Measurements from ENCODE around the gene KCNK15. TPM values are rescaled to one million over a fixed set of nuclear protein-coding genes. Genes with fewer than 3 reads are reported as not detected.
"Not testable (repeated sequence)": the region's sequence is repeated elsewhere in the genome, so short reads cannot be mapped to it uniquely, and the experiment has no call there.

Gene KCNK15
- total RNA-seq (2014; rRNA removed; shearing (Covaris generic)): not detected in 2 replicates

DNA sequence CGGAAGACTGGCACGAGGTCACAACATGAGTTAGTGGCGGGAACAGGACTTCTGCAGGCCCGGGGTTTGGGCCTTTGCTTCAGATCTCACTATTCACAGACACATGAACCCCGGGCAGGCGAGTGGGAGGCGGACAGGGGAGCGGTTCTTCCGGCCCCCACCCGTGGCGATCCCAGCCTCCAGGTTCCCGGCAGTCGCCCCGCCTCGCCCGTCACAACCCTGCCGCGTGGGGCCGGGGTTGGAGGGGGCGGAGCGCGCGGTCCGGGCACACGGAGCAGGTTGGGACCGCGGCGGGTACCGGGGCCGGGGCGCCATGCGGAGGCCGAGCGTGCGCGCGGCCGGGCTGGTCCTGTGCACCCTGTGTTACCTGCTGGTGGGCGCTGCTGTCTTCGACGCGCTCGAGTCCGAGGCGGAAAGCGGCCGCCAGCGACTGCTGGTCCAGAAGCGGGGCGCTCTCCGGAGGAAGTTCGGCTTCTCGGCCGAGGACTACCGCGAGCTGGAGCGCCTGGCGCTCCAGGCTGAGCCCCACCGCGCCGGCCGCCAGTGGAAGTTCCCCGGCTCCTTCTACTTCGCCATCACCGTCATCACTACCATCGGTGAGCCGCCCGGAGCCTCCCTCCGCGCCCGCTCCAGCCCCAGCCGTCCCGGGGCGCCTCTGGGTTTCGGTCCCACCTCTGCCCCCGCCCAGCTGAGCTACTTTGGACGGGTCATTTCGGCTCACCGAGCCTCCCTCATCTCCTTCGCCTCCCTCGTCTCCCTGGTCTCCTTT lies at the start of gene KCNK15:
Gene KCNK15, plus strand, starts transcription at position 268 of the 769 bp plus-strand sequence. Its CDS starts 46 bp downstream, at position 314.
- no peak for DNase-seq (ENCODE audit: low spot score)

DNA sequence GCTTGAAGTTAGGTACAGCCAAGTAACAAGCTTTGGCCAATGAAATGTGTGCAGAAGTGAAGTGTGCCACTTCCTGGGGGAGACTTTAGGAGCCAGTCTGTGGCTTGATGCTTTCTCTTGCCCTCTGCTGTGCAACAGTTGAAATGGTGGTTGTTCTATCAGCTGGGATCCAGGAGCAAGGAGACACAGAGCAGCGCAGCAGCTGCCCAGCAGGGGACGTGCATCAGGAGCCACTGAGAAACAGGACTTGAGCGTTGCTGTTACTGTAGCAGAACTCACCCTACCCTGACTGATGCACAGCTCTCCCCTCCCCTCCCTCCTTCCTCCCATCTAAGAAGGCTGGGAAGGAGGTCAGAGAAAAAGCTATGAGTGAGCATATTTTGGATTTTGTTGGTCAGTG lies 49.4 kb upstream of the KCNK15 start:
- DNase-seq (ENCODE audit: low spot score): peak; percentile 25

DNA sequence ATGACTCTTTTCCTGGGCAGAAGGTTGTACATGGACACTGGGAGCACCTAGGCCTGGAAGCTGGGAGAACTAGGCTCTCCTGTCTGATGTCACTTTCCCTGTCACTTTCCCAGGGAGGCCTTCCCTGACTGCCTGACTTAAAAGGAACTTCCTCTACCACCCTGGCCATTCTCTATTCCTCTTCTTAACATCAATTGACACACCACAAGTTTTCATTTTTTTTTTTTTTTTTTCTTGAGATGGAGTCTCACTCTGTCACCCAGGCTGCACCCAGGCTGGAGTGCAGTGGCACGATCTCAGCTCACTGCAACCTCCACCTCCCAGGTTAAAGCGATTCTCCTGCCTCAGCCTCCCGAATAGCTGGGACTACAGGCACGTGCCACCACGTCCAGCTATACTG lies 48.6 kb upstream of the KCNK15 start:
- not testable (repeated sequence) for DNase-seq (ENCODE audit: low spot score)

DNA sequence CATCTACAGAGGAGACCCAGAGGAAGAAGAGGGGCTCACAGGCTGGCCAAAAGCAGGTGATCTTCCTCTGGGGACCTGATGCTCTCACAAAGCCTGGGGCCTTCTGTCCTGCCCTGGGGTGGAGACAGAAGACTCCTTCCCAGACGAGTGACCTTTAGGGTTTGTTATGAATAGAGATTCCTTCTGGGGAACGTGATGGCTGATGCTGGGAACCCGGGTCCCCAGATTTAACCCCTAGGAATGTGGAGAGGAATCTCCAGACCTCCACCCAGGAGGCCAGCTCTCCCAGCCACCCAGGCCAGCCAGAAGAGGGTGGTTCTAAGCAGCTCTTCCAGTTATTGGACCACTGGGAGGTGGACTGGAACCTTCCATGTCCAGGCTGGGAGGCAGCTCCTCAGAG lies 47.3 kb upstream of the KCNK15 start:
- DNase-seq (ENCODE audit: low spot score): no peak

DNA sequence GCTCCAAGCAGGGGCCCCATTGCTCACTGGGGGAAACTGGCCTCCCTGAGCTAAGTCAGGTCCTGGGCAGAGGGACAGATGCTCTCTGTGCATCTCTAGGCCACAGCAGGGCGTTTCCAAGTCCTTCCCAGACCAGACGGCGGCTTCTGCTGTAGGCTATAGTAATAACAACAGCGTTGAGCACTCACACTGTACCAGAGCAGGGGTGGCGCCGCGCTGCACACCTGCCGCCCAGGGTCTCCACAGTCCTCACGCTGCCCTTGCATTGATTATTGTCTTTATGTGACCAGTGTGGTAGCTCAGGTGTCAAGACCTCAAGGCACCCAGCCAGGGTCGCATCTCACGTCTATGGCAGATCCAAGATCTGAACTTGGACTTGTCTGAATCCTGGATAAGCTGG lies 45.4 kb upstream of the KCNK15 start:
- DNase-seq (ENCODE audit: low spot score): no peak

DNA sequence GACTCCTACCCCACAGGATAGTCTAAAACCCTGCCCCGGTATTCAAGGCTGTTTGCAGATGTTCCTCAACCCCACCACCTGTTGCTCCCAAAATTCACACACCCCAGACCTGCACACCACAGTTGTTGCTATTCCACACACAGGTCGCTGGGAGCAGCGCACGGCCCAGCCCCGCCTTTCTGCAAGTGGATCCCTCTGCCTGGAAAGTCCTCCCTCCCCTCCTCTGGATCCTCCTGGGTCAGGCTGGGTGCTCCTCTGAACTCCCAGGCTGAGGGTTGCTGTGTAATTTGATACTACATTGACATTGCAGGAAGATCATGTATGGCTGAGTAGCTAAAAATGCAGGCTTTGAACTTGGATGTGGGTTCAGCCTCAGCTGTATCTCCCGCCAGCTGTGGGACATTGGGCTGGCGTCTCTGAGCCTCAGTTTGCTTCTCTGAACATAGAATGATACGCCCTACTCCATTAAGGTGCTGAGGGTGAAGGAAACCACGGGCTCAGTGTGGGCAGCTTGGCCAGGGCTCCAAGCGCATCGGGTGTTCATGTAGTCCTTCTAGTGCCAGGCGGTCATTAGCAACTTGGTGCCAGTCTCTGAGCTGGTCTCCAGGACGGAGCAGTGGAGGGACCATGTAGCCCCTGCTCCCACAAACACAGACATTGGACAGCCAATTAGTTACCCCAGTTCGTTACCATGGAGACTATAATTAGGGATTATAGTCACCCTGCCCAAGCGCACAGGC lies 44.4 kb upstream of the KCNK15 start:
- DNase-seq (ENCODE audit: low spot score): no peak

DNA sequence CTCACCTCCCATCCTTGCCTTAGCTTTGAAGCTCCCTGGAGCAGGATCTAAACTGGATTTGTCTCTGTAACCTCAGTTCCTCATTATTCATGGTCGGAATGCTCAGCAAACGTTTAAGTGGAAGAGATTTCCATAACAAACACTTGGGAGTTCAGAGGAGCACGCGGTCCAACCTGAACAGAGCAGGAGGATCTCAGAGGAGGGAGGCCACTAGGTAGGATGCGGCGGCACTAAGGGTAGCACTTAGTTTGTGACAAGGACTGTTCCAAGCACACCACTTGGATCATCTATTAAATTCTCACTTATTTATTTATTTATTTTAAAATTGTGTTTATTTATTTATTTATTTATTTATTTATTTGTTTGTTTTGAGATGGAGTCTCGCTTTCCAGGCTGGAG lies 43.8 kb upstream of the KCNK15 start:
- no peak for DNase-seq (ENCODE audit: low spot score)

DNA sequence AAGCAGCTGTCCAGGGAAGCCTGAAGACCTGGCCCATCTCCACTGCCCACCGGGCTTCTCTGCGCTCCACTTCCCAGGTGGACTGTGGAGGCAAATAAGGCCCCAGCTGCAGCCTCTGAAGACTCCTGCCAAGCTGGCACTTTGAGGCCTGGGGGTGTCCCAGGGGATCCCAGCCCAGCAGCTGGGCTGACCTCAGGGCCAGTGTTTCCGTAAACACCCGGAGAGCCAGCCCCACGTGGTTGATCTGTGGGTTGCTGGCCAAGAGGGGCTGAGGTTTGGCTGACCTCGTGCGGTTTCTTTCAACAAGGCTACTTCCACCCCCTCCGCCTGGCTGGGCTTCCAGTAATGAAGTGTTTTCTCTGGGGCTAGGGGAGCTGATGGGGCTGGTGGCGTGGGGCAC lies 42.9 kb upstream of the KCNK15 start:
- DNase-seq (ENCODE audit: low spot score): no peak

DNA sequence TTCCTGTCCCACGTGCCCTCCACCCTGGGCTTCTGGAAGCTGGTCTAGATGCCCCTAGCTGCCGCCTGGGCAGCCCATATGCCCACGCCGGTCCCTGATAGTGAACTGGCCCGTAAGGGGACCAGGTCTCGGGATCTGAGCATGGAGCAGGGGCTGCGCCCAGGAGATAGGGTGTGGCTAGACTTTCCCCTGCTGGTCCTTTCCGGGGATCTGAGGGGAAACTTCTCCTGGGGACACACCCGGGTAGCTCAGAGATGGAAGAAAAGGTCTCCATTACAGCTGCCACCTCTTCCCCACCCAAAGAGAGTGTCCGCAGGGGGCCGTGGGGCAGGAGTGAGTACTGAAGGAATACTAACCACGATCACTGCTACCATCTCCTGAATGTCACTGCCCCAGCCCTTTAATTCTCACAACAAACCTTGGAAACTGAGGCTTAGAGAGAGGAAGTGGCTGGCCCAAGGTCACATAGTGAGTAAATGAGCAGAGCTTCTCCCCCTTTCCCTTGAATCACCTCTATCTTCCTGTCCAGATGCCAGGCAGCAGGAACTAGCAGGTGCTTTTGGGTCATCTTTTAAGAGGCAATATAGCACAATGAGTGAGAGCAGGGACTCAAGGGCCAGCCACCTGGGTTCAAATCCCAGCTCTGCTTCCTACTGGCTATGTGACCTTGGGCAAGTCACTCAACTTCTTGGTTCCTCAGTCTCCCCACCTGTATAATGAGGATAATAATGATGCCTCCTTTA lies 42.3 kb upstream of the KCNK15 start:
- no peak for DNase-seq (ENCODE audit: low spot score)

DNA sequence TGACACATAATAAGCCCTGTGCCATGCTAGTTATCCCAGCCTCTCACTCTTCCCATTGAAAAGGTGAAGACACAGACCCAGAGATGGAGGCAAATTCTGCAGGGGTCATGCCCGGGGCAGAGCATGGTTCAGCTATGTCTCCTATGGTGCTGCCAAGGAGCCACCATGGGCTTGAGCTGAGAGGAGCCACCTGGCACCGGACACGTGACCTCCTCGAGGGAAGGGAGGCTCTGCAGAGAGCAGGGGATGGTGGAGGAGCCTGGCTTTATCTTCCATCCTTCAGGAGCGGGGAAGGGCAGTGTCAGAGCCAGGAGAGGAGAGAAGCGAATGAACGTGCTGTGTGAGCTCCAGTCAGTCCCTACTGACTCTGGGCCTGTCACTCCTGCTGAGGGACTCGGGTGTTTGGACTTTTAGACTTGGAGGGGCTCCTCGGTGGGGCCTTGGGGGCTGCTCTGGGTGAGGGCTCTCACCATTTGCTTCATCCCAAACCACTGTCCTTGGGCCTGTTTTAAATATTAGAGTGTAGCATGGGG lies 41.6 kb upstream of the KCNK15 start:
- DNase-seq (ENCODE audit: low spot score): no peak

DNA sequence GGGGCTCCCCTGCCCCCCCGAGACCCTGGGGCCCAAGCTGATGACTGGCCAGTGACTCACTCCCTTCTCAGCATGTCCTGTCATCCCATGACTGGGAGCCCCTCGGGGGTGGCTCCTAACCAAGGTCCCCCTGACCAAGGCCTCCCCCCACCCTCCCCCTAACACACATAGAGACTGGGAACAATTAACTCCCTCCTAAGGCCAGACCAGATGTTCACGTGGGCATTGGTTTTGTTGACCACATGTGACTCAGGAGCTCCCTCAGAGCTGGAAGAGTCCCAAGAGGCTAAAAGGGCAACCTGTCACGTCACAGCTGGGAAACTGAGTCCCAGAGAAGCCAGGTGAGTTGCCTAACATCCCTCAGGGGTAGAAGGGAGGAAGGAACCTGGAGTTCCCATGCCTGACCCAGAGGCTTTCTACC lies 41.1 kb upstream of the KCNK15 start:
- no peak for DNase-seq (ENCODE audit: low spot score)

DNA sequence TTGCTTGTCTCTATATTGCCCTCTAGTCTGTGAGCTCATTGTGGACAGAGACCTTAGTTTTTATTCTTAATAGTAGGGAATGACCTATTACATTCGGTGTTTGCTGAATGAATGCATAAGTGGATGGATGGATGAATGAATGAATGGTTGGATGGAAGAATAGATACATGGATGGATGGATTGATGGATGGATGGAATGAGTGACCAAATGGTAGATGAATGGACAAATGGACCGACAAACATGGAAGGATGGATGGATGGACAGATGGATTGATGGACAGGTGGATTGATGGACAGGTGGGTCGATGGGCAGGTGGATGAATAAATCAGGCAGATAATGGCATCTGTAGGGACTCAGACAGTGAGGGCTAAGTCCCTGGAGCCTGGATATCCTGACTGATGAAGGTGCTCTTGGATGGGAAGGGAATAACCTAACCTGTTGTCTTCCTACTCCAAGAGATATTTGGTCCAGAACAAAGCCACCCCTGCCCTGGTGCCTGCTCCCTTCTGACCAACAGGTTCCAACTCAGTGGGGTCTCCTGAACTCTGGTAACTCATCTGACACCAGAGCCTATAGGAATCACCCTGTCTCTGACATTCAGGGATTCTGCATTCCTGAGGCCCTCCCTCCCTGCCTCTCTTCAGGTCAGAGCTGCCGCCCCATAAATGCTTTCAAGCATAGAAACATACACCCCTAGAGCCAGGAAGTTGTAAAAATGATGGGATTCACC lies 40.1 kb upstream of the KCNK15 start:
- DNase-seq (ENCODE audit: low spot score): no peak

DNA sequence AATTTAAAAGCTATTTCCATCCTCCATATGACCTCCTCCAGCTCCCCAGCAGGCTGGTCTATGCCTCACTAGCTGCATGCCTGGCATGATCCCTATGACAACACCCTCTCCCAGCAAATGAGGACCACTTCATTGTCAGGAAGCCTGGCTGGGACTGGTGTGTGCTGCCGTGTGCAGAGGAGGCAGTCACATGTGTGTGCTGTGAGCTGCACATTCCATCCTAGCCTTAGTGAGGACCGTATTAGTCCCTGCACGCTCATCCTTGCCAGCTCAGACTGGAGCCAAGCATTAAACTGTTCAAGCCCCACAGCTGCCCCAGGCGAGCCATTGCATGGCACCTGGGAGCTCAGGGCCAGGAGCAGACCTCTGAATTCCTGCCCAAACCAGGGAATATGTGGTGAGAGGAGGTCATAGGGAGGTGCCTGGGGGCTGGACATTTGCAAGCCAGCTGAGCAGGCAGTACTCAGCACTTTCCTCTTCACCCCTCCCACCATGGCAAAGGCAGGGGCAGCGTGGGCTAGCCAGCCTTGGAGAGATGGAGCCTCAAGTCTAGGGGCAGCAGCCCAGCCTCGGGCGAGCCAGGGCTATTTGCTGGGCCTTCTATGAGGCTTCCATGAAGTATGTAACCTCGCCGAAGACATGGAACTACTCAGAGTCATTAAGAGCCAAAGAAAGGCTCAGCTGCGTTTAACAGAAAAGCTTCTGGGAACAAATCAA lies 39.2 kb upstream of the KCNK15 start:
- DNase-seq (ENCODE audit: low spot score): no peak

DNA sequence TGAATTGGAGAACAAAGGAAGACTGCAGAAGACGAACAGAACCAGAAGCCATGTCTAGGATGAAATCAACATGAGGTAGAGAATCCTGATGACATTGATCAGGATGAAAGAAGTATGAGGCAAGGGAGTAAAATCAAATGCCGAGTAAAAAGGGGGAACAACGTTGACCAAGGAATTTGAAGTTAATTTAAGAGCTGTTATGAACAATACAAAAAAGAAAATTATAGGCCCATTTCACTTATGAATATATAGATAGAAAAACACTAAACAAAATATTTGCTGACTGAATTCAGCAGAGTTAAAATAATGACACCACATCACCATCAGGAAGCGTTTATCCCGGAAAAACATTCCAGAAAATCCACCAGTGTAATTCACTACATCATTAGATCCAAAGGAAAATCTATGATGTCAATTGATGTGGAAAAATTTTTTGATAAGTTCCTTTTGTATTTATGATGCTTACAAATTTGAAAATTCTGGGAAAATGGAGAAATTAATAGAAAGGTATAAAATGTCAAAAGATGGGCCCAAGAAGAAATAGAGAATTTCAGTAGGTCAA lies 38.6 kb upstream of the KCNK15 start:
- no peak for DNase-seq (ENCODE audit: low spot score)

DNA sequence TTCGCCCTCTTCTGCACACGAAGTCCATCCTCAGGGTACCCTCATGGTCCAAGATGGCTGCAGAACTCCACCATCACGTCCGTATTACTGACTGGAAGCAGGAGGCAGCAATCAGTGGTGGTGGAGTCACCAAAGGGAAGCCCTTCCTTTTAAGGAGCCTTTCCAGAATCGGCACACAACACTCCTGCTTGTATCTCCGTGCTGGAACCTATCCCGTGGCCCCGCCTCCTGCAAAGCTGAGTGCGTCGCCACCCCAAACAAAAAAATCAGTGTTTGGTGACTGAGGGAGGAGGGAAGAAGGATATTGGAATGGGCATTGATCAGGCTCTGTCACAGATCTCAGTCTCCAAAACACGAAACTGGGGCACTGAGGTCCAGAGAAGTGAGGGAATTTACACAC lies 36.3 kb upstream of the KCNK15 start:
- no peak for DNase-seq (ENCODE audit: low spot score)

DNA sequence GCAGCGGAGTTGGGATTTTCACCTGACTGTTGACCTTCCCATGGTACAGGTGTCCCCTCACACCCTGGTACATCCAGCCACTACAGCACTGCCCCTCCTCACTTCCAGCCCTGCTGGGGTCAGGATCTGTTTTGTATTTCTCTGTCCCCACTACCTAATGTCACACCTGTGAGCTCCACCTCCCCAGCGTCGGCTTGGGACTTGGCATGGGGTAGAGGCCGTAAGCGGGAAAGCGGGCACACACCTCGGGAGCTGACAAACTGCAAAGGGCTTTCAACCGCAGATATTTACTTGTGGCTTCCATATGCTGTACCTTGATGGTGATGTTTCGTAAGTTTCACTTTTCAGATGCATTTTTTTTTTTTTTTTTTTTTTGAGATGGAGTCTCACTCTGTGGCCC lies 35.9 kb upstream of the KCNK15 start:
- no peak for DNase-seq (ENCODE audit: low spot score)

DNA sequence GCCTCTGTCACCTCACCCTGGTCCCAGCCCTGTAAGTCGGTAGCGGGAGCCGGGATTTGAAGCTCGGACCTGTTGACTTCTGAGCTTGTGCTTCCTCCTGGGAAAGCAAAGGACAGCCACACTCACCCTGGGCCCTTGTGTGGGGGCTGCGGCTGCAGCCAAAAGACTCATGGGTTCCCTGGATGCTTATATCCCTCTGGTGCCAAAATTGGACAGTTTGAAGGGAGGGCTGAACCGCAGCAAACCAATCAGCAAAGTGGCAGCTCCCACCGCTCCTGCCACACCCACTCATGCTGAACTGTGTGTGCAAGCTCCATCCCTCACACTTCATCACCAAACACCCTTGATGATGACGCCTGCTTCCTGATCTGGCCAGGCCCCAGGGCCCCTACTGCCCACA lies 34.4 kb upstream of the KCNK15 start:
- no peak for DNase-seq (ENCODE audit: low spot score)

DNA sequence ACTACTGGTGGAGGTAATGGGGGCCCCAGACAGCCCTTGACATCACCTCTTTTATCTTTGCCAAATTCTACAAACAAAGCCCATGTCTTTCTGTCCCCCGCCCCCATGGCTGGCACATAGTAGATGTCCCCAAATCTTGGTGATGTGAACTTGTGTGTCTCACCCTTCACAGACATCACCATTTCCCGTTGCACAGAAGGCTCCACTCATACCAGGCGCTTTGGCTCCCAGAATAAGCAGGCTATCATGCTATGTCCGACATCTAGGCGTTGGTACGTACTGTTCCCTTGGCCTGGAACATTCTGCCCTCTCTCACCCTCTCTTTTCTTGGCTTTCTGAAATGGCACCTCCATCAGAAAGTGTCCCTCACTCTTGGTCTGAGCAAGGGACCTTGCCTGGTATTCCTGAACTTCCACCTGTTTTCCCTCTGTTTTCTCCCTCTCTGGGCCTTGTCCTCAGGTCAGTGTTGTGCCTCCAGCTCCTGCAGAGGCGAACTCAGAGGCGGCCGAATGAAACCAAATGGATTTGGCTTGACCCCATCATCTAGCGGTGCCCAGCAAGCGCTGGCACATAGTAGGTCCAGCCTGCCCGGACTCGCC lies 31.5 kb upstream of the KCNK15 start:
- no peak for DNase-seq (ENCODE audit: low spot score)

DNA sequence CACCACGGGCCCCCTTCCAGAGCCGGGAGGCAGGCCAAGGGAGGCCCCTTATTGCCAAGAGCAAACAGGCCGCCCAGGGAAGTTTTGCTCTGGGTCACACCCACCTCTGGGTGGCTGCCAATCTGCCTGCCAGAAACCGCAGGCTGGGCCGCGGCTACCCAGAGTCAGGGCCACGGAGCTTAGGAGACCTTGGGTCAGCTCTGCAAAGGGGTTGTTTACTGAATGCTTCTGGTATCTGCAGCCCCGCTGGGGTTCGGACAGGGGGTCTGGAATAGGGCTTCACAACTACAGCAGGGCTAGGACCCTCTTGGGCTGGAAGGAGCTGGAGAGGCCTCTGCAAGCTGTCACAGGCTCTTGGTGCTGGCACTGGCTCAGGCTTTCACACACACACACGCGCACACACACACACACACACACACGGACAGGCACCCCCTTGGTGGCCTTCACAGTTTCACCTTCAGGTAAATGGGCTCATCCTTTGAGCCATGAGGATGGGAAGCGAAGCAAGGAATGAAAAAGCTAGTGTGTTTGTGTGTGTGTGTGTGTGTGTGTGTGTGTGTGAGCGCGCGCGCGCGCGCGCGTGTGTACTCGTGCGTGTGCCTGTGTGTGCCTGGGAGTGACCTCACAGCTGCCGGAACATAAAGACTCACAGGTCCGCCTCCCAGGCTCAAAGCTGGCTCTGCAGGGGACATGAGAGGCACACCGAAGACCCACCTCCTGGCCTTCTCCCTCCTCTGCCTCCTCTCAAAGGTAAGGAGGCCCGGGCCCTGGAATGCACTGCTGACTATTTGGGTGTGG lies 30.8 kb upstream of the KCNK15 start, which contains the start of gene CCN5:
Gene CCN5, plus strand, starts transcription at position 669 of the 798 bp plus-strand sequence. Its CDS starts 22 bp downstream, at position 691.
- peak; percentile 84 for DNase-seq (ENCODE audit: low spot score)

Measured in HT-29 (cell line).